Sigmoid colon (tissue), 4 donors: ENCODE results near the gene ADH7.

Experiments used
- CTCF ChIP-seq, 4 experiments: fragments of 450-650 bp in 3 of 4; fragments of 200-600 bp in 1 of 4; IDR thresholded peaks; one replicate each; pipeline ENCODE4 v1.5.1; 2016 to 2019; ENCODE audit warnings: antibody characterized with exemption in 4 of 4, mild to moderate bottlenecking in 3 of 4, moderate library complexity in 2 of 4
- EP300 ChIP-seq, 4 donors: sonication (generic); formaldehyde crosslinking; IDR thresholded peaks; one replicate each; pipeline ENCODE4 v1.6.1; 2017; ENCODE audit warnings: antibody characterized with exemption in 4 of 4
- POLR2A ChIP-seq, 2 donors: fragments of 450-650 bp; IDR thresholded peaks; one replicate each; pipeline ENCODE4 v1.6.1; 2016; ENCODE audit warnings: antibody characterized with exemption in 2 of 2, mild to moderate bottlenecking in 2 of 2, moderate library complexity in 2 of 2
- POLR2AphosphoS5 ChIP-seq, 4 donors: sonication (generic); formaldehyde crosslinking; IDR thresholded peaks; one replicate each; pipeline ENCODE4 v1.6.1; 2017; ENCODE audit warnings: antibody characterized with exemption in 4 of 4

GRCh38 chr4:99362768-99363167, 72.4 kb downstream of the ADH7 start:
- no peak for TF ChIP-seq CTCF (IDR thresholded peaks at IDR 0.05)
- no peak for TF ChIP-seq EP300 (IDR thresholded peaks at IDR 0.05)
- TF ChIP-seq POLR2A (IDR thresholded peaks at IDR 0.05) = no peak
- TF ChIP-seq POLR2AphosphoS5 (IDR thresholded peaks at IDR 0.05) = no peak
